ENCODE results near the gene CENPM.

Gene CENPM

DNA sequence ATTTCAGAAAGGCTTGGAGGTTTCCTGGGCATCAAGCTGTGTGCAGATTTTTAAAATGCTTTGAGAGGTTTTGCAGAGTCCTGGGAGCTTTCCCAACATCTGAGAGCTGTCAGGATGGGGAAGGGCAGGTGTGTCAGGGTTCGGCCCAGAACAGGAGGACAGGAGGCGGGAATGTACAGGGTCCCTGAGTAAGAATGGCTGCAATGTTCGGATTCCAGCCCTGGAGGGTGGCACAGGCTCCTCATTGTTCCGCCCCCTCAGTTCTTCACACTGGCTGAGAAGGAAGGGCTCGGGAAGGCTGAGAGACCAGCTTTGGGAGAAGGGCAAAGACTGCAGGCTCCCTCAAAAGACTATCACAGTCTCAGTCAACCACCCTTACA, 17.1 kb upstream of the CENPM start:
- Histone ChIP-seq H3K4me1 (ENCODE audit: low read depth, poor library complexity, severe bottlenecking) (peaks cover 6% of the 10 kb centered on the region), H2AFZ (ENCODE audit: low read depth) (no peak overlapping the region), H3K36me3 (ENCODE audit: insufficient read depth) (no peaks in the 10 kb centered on the region), H3K27me3 (ENCODE audit: insufficient read depth, low read depth) (no peaks in the 10 kb centered on the region), H3K4me3 (IDR thresholded peaks at IDR 0.05; ENCODE audit: insufficient read depth, low read depth, low read length) (no peak overlapping the region), H3K27ac (no peak overlapping the region), H3K9ac (no peak overlapping the region), H3K4me2 (no peak overlapping the region), H3K79me2 (ENCODE audit: insufficient read depth, low read depth) (no peaks in the 10 kb centered on the region), H4K20me1 (ENCODE audit: insufficient read depth) (no peaks in the 10 kb centered on the region)
- TF ChIP-seq, protein P1, sequence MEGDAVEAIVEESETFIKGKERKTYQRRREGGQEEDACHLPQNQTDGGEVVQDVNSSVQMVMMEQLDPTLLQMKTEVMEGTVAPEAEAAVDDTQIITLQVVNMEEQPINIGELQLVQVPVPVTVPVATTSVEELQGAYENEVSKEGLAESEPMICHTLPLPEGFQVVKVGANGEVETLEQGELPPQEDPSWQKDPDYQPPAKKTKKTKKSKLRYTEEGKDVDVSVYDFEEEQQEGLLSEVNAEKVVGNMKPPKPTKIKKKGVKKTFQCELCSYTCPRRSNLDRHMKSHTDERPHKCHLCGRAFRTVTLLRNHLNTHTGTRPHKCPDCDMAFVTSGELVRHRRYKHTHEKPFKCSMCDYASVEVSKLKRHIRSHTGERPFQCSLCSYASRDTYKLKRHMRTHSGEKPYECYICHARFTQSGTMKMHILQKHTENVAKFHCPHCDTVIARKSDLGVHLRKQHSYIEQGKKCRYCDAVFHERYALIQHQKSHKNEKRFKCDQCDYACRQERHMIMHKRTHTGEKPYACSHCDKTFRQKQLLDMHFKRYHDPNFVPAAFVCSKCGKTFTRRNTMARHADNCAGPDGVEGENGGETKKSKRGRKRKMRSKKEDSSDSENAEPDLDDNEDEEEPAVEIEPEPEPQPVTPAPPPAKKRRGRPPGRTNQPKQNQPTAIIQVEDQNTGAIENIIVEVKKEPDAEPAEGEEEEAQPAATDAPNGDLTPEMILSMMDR (conservative IDR thresholded peaks at IDR 0.05; ENCODE audit: low read depth, low read length), result no peak

DNA sequence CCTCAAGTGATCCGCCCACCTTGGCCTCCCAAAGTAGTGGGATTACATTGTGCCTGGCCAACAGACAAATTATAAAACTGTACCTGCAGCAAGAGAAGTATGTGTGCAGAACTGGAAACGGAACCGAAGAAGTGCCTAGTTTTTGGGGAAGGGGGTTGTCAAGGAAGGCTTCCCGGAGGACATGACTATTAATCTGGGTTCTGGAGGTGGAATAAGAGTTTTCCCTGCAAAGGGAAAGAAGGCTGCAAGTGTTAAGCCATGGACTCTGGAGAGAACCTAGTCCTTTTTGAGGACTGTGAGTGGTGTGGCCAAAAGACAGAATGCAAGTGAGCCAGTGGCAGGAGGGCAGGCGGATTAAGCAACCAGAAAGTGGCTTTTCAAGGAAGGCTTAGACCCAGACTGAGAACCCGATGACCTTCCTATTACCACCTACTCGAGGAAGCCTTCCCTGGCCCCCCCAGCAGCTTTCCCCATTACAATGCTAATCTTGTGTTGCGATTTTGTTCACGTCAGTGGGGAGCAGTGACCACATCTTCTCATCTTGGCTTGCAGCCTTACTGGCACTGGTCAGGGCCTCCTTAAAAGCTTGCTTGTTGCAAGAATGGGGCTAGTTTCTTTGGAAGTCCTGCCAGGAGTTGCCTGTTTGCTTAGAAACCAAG, 16.6 kb upstream of the CENPM start:
- Histone ChIP-seq H3K9ac (no peak overlapping the region), H3K27ac (no peak overlapping the region)

DNA sequence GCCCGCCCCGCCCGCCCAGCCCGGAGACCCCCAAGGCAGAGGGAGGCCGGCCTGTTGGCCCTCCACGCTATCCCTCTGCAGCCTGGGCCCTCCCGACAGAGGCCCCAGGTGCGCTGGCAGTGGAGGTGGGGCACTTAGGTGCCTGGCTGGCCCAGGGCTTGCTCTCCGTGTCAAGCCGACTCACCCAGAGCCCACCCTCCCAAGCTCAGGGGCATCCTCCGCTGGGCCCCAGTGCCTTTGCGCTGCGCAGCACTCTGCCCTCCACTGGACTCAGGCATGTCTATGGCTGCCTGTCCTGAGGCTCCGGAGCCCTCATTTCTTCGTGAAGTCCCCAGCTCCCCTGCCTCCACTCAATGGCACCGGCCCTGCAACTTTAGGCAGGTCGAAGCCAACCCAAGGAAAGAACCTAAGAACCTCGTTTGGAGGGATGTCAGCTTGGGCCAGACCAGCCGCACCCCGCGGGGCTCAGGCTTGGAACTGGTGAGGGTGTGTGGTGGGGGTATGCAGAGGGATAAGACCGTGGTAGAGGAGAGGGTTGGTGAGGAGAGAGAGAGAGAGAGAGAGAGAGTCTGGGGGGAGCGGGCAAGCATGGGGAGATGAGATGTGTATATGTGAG, 11.1 kb upstream of the CENPM start:
- TF ChIP-seq, protein P1 (conservative IDR thresholded peaks at IDR 0.05; ENCODE audit: low read depth, low read length), result 0 out of 2 replicates have a peak, but pooled peaks have one; percentile 15
- Histone ChIP-seq H3K27ac (no peak overlapping the region), H3K9ac (no peak overlapping the region), H2AFZ (ENCODE audit: low read depth) (no peak overlapping the region; the same call in 1 of the 2 replicates), H3K79me2 (ENCODE audit: insufficient read depth, low read depth) (no peaks in the 10 kb centered on the region), H3K4me2 (no peak overlapping the region), H3K36me3 (ENCODE audit: insufficient read depth) (no peaks in the 10 kb centered on the region), H3K27me3 (ENCODE audit: insufficient read depth, low read depth) (no peaks in the 10 kb centered on the region), H3K4me3 (IDR thresholded peaks at IDR 0.05; ENCODE audit: insufficient read depth, low read depth, low read length) (no peak overlapping the region), H3K4me1 (ENCODE audit: low read depth, poor library complexity, severe bottlenecking) (peaks cover 6% of the 10 kb centered on the region), H4K20me1 (ENCODE audit: insufficient read depth) (no peaks in the 10 kb centered on the region)

More for the DNA sequence above, 16.6 kb upstream of the CENPM start:
- no peak overlapping the region for H3K4me3 ChIP-seq (IDR thresholded peaks at IDR 0.05; ENCODE audit: insufficient read depth, low read depth, low read length)
- H3K79me2 ChIP-seq (ENCODE audit: insufficient read depth, low read depth), result no peaks in the 10 kb centered on the region
- H2AFZ ChIP-seq (ENCODE audit: low read depth), result no peak overlapping the region
- no peak overlapping the region for H3K4me2 ChIP-seq
- peaks cover 6% of the 10 kb centered on the region for H3K4me1 ChIP-seq (ENCODE audit: low read depth, poor library complexity, severe bottlenecking)
- H4K20me1 ChIP-seq (ENCODE audit: insufficient read depth), result no peaks in the 10 kb centered on the region
- no peaks in the 10 kb centered on the region for H3K27me3 ChIP-seq (ENCODE audit: insufficient read depth, low read depth)
- H3K36me3 ChIP-seq (ENCODE audit: insufficient read depth), result no peaks in the 10 kb centered on the region
- TF ChIP-seq, protein P1 (conservative IDR thresholded peaks at IDR 0.05; ENCODE audit: low read depth, low read length), result no peak

DNA sequence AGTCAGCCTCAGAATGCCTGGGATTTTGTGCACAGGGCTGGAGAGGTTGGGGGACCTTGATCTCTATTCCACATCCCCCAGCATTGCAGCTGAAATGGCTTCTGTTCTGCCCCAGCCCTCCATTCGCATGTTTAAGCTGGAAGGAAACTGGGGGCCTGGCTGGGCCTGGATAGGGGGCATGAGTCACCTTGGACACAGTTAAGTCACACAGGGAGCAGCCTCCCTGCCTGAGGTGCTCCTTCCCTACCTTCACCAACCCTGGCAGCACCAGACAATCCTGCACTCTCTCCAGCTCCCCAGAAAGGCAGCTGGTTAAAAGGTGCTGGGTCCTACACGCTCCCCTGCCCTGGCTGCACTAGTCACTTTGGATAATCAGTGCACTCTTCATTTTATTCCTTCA, 5.8 kb upstream of the CENPM start:
- Histone ChIP-seq H3K79me2 (ENCODE audit: insufficient read depth, low read depth) (no peaks in the 10 kb centered on the region), H4K20me1 (ENCODE audit: insufficient read depth) (no peaks in the 10 kb centered on the region), H3K4me2 (no peak overlapping the region), H3K36me3 (ENCODE audit: insufficient read depth) (no peaks in the 10 kb centered on the region), H3K4me1 (ENCODE audit: low read depth, poor library complexity, severe bottlenecking) (peaks cover 7% of the 10 kb centered on the region), H3K27ac (no peak overlapping the region), H3K4me3 (IDR thresholded peaks at IDR 0.05; ENCODE audit: insufficient read depth, low read depth, low read length) (no peak overlapping the region), H3K9ac (no peak overlapping the region), H3K27me3 (ENCODE audit: insufficient read depth, low read depth) (no peaks in the 10 kb centered on the region), H2AFZ (ENCODE audit: low read depth) (no peak overlapping the region)
- TF ChIP-seq, protein P1 (conservative IDR thresholded peaks at IDR 0.05; ENCODE audit: low read depth, low read length), result no peak

Data from KMS-11 (cell line).